Body of pancreas (tissue), 4 donors: ENCODE results near the gene TRAPPC2.

Experiments
- POLR2A ChIP-seq, 3 donors: fragments of 450-650 bp; IDR thresholded peaks; one replicate each; pipeline ENCODE4 v1.6.1; 2016; ENCODE audit warnings: antibody characterized with exemption in 3 of 3, mild to moderate bottlenecking in 2 of 3
- TF ChIP-seq, protein P1 (sequence below), 7 experiments: fragments of 450-650 bp in 4 of 7; fragments of 200-600 bp in 3 of 7; sonication (generic) in 3 of 7; IDR thresholded peaks; one replicate each; pipeline ENCODE4 v1.5.1; 2016 to 2019; ENCODE audit warnings: antibody characterized with exemption in 7 of 7

DNA sequence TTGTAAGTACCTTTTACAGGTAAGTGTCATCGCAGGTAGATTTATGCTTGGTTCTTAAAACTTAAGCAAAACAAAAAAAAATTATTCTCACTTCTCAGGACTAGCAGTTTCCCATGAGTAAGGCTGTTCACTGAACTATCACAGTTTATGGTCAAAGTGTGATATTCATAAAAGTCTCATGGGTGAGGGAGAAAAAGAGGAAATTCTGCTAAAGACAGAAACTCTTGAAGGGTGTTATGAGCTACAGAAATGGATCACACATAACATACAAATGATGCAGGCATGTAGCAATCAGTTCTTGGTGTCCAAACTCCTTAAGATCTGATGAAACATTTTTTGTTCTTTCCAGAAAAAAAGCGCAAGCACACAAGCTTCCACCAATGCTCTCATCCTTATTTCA, 37.0 kb downstream of the TRAPPC2 start:
- TF ChIP-seq POLR2A (IDR thresholded peaks at IDR 0.05), result no peak
- TF ChIP-seq, protein P1, sequence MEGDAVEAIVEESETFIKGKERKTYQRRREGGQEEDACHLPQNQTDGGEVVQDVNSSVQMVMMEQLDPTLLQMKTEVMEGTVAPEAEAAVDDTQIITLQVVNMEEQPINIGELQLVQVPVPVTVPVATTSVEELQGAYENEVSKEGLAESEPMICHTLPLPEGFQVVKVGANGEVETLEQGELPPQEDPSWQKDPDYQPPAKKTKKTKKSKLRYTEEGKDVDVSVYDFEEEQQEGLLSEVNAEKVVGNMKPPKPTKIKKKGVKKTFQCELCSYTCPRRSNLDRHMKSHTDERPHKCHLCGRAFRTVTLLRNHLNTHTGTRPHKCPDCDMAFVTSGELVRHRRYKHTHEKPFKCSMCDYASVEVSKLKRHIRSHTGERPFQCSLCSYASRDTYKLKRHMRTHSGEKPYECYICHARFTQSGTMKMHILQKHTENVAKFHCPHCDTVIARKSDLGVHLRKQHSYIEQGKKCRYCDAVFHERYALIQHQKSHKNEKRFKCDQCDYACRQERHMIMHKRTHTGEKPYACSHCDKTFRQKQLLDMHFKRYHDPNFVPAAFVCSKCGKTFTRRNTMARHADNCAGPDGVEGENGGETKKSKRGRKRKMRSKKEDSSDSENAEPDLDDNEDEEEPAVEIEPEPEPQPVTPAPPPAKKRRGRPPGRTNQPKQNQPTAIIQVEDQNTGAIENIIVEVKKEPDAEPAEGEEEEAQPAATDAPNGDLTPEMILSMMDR (IDR thresholded peaks at IDR 0.05), result no peak
